Tibial nerve (tissue), 3 donors: ENCODE data around the gene NUTM2G.
"Not testable (repeated sequence)": the region's sequence is repeated elsewhere in the genome, so short reads cannot be mapped to it uniquely, and the experiment has no call there.

Experiments used
- CTCF ChIP-seq, 5 experiments: fragments of 200-600 bp in 3 of 5; fragments of 450-650 bp in 2 of 5; sonication (generic) in 3 of 5; IDR thresholded peaks; one replicate each; pipeline ENCODE4 v1.5.1; 2016 to 2019; ENCODE audit warnings: antibody characterized with exemption in 5 of 5, mild to moderate bottlenecking in 3 of 5, moderate library complexity in 2 of 5
- POLR2A ChIP-seq, 2 donors: fragments of 450-650 bp; IDR thresholded peaks; one replicate each; pipeline ENCODE4 v1.6.1; 2017; ENCODE audit warnings: antibody characterized with exemption in 2 of 2, mild to moderate bottlenecking in 2 of 2, moderate library complexity in 2 of 2

- TF ChIP-seq CTCF, POLR2A (IDR thresholded peaks at IDR 0.05): not testable (repeated sequence)
These were observed 45.4 kb downstream of the NUTM2G start for GRCh38 chr9:96974037-96974436.
